ENCODE results near the gene RAB4A. TPM values are rescaled to one million over a fixed set of nuclear protein-coding genes. Genes with fewer than 3 reads are reported as not detected.

The RAB4A gene
- total and polyA plus RNA-seq, 9 of the 15 experiments (the other 6 are each of a cell fraction or from before 2014, with no cell fraction given): 8.3 to 61.0 (median 26.7) TPM

DNA sequence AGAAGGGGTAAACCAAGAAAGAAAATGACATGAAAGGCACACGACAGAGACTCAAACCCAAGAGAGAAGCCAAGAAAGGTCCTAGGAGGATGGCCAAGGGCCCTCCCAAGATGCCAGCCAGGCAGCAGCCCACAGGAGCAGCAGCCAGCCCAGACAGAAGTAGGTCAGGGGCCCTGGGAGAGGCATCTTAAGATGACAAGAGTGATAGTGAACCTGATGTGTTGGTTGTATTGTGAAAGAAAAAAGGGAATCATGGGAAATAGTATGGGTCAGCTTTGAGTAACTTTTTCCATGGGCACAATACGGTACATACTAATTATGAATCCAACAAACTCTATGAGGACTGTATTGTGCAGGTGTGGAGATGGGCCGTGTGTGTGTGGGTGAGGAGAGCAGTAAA, 68.6 kb downstream of the RAB4A start:
- in situ Hi-C loops (cut with MboI): no loop called here
- H3K27ac ChIP-seq (ENCODE audit: extremely low read depth, low read depth, low read length): no peak overlapping the region
- no peaks in the 10 kb centered on the region for H3K9me1 ChIP-seq (ENCODE audit: control insufficient read depth, insufficient read depth, low read length)
- no peak overlapping the region for H2AFZ ChIP-seq (ENCODE audit: low read depth, low read length)
- no peak overlapping the region for H3K9ac ChIP-seq (ENCODE audit: insufficient read depth in 1 of 2, low read depth in 2 of 2, low read length in 2 of 2)
- ChIA-PET CTCF (ENCODE audit: low intra/inter-chr PET ratio) (no interaction called here), POLR2A (interaction anchor here (1.1 kb wide), 1 partner anchor 11 kb away, joined by 3 read pairs; no protein-coding TSS in a partner anchor)
- H3K4me3 ChIP-seq: no peak overlapping the region
- peaks cover 17 to 24% of the 10 kb centered on the region in 2 experiments; a peak in 4 of 5 replicates for H3K4me1 ChIP-seq (replicated peaks in 1 of 2; ENCODE audit: control insufficient read depth in 2 of 2, insufficient read depth in 2 of 2, low read length in 2 of 2)
- peak overlapping the region; percentile 30 for H3K4me2 ChIP-seq (ENCODE audit: insufficient read depth, low read length)
- 0 out of 2 replicates have a peak, but pooled peaks cover 4% of the 10 kb centered on the region for H4K20me1 ChIP-seq (replicated peaks; ENCODE audit: control insufficient read depth, insufficient read depth, low read length)
- ATAC-seq (no peak), FAIRE-seq (no peak), DNase-seq (ENCODE audit: extremely low read depth in 1 of 4, low spot score in 3 of 4) (no peak)
- no peaks in the 10 kb centered on the region for H3K27me3 ChIP-seq (ENCODE audit: control insufficient read depth in 2 of 2, insufficient read depth in 2 of 2, low read length in 2 of 2)
- intact Hi-C loops (cut with micrococcal nuclease): no loop called here
- peaks cover 14% of the 10 kb centered on the region; the same call in 2 of the 3 replicates for H3K36me3 ChIP-seq (ENCODE audit: control insufficient read depth, insufficient read depth, low read length)
- WGBS (ENCODE audit: insufficient coverage, low coverage, missing lambda C conversion rate): 75% methylated on average over 3 of the region's 3 CpGs
- peaks cover 73% of the 10 kb centered on the region for H3K79me2 ChIP-seq (ENCODE audit: control insufficient read depth, insufficient read depth, low read length)
- BruUV-seq (replicated peaks): no TSS peak
- peaks cover under 1% of the 10 kb centered on the region for H3K9me3 ChIP-seq (replicated peaks; ENCODE audit: control insufficient read depth, insufficient read depth, low read depth, low read length)
- TF ChIP-seq ZNF77 (CRISPR knock-in tag; IDR thresholded peaks at IDR 0.05): no peak
- no peak for TF ChIP-seq MITF (IDR thresholded peaks at IDR 0.05)
- no peak for TF ChIP-seq ESRRB (CRISPR knock-in tag; IDR thresholded peaks at IDR 0.05; ENCODE audit: borderline replicate concordance)
- TF ChIP-seq, protein P1, sequence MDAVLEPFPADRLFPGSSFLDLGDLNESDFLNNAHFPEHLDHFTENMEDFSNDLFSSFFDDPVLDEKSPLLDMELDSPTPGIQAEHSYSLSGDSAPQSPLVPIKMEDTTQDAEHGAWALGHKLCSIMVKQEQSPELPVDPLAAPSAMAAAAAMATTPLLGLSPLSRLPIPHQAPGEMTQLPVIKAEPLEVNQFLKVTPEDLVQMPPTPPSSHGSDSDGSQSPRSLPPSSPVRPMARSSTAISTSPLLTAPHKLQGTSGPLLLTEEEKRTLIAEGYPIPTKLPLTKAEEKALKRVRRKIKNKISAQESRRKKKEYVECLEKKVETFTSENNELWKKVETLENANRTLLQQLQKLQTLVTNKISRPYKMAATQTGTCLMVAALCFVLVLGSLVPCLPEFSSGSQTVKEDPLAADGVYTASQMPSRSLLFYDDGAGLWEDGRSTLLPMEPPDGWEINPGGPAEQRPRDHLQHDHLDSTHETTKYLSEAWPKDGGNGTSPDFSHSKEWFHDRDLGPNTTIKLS (IDR thresholded peaks at IDR 0.05; ENCODE audit: borderline replicate concordance, low read depth): no peak
